ENCODE results near the gene KIR2DL3. TPM values are rescaled to one million over a fixed set of nuclear protein-coding genes. Genes with fewer than 3 reads are reported as not detected.

KIR2DL3 gene
- total and polyA plus RNA-seq, 2 of the 4 experiments (the other 2 are of a cell fraction), result not detected

GRCh38 chr19:54795758-54796157, 57.4 kb downstream of the KIR2DL3 start:
- Histone ChIP-seq H3K18ac (ENCODE audit: low read depth, low read length) (no peak overlapping the region), H3K56ac (ENCODE audit: extremely low read depth, insufficient read depth, low read length) (no peak overlapping the region), H3K4me1 (ENCODE audit: control insufficient read depth, insufficient read depth, low read length) (no peaks in the 10 kb centered on the region), H4K20me1 (ENCODE audit: insufficient read depth, low read length) (no peaks in the 10 kb centered on the region), H3K14ac (replicated peaks; ENCODE audit: low read depth, low read length) (no peak overlapping the region), H2BK5ac (ENCODE audit: low read depth, low read length, poor library complexity, severe bottlenecking) (no peak overlapping the region), H3K27me3 (ENCODE audit: control insufficient read depth, insufficient read depth, low read length) (no peaks in the 10 kb centered on the region), H3K4me2 (ENCODE audit: low read depth, low read length) (no peak overlapping the region), H2BK20ac (ENCODE audit: low read depth, low read length) (no peak overlapping the region), H4K91ac (ENCODE audit: insufficient read depth, low read depth, low read length) (no peak overlapping the region), H3K4me3 (ENCODE audit: insufficient read depth, low read depth, low read length) (no peak overlapping the region), H3K4ac (ENCODE audit: low read depth, low read length) (no peak overlapping the region), H4K5ac (ENCODE audit: low read depth, low read length) (no peak overlapping the region), H4K8ac (ENCODE audit: low read depth in 2 of 2, low read length in 2 of 2) (no peak overlapping the region), H2BK15ac (ENCODE audit: low read depth, low read length) (no peak overlapping the region), H2BK120ac (ENCODE audit: low read depth, low read length) (no peak overlapping the region), H3K9me1 (ENCODE audit: insufficient read depth, low read length) (no peaks in the 10 kb centered on the region), H3K27ac (ENCODE audit: insufficient read depth, low read length) (no peak overlapping the region), H3K36me3 (ENCODE audit: control insufficient read depth, insufficient read depth, low read length) (no peaks in the 10 kb centered on the region), H2AK5ac (ENCODE audit: low read depth, low read length) (no peak overlapping the region), H3K9me3 (ENCODE audit: control insufficient read depth, insufficient read depth, low read length) (peaks cover 14% of the 10 kb centered on the region), H2AK9ac (replicated peaks; ENCODE audit: low read depth, low read length, poor library complexity) (no peak overlapping the region), H3K79me1 (ENCODE audit: low read depth in 1 of 2, low read length in 2 of 2) (no peaks in the 10 kb centered on the region), H3K9ac (ENCODE audit: low read depth, low read length) (no peak overlapping the region), H3K23ac (ENCODE audit: low read depth, low read length) (no peak overlapping the region), H2AFZ (replicated peaks; ENCODE audit: low read length, poor library complexity) (no peak overlapping the region)
- whole genome bisulfite sequencing, 2 experiments (ENCODE audit: extremely low coverage in 2 of 2, insufficient read length in 1 of 2), result no CpG with 5 or more reads among the region's 1 CpG
- ATAC-seq (ENCODE audit: low read depth), result no peak
- TF ChIP-seq NFE2L2 (IDR thresholded peaks at IDR 0.05; ENCODE audit: low read depth, low read length) (no peak), RAD21 (IDR thresholded peaks at IDR 0.05; ENCODE audit: low read length) (no peak), CTCF (conservative IDR thresholded peaks at IDR 0.05; ENCODE audit: low read depth, low read length) (no peak), MAZ (IDR thresholded peaks at IDR 0.05; ENCODE audit: borderline replicate concordance, low read depth, low read length) (no peak), ELK1 (IDR thresholded peaks at IDR 0.05; ENCODE audit: borderline replicate concordance, low read depth, low read length) (no peak), CHD1 (IDR thresholded peaks at IDR 0.05; ENCODE audit: low read depth, low read length) (no peak), RFX5 (IDR thresholded peaks at IDR 0.05; ENCODE audit: low read depth, low read length) (no peak), POLR2A (IDR thresholded peaks at IDR 0.05; ENCODE audit: low read depth, low read length) (no peak), FOS (IDR thresholded peaks at IDR 0.05; ENCODE audit: low read depth, low read length) (no peak), CEBPB (IDR thresholded peaks at IDR 0.05; ENCODE audit: low read depth, low read length) (no peak), MAFK (IDR thresholded peaks at IDR 0.05; ENCODE audit: low read depth, low read length) (no peak), MXI1 (IDR thresholded peaks at IDR 0.05; ENCODE audit: borderline replicate concordance, low read depth, low read length) (no peak), BHLHE40 (IDR thresholded peaks at IDR 0.05; ENCODE audit: low read depth, low read length) (no peak), RCOR1 (IDR thresholded peaks at IDR 0.05; ENCODE audit: insufficient replicate concordance, low read length) (no peak), USF2 (IDR thresholded peaks at IDR 0.05; ENCODE audit: low read depth, low read length) (no peak), SMC3 (IDR thresholded peaks at IDR 0.05; ENCODE audit: low read depth, low read length) (no peak)
- POLR2A ChIA-PET (ENCODE audit: unreplicated experiment), result no interaction called here
- DNase-seq, result no peak
- BruUV-seq (replicated peaks), result no TSS peak
- intact Hi-C loops (cut with micrococcal nuclease), result no loop called here
- CTCF ChIA-PET, result no interaction called here
- dilution Hi-C loops (cut with HindIII; ENCODE audit: low sequenced_read_pairs, unreplicated experiment), result no loop called here
- in situ Hi-C loops (cut with MboI; ENCODE audit: low sequenced_read_pairs), result no loop called here
